HG02938 (cell line): ENCODE measurements around the gene DOC2B.
"Not testable (repeated sequence)": the region's sequence is repeated elsewhere in the genome, so short reads cannot be mapped to it uniquely, and the experiment has no call there.

ENCODE experiments used
- ATAC-seq: cut with Tn5 transposase; IDR thresholded peaks from one replicate; pipeline ENCODE4 v1.9.1; 2021; ENCODE audit warnings: mild to moderate bottlenecking, moderate library complexity; ENCODE audit not compliant: unreplicated experiment

Gene DOC2B

GRCh38 chr17:181245-182049 lies at the start of gene DOC2B:
DOC2B (minus strand) TSS chr17:181650; CDS start chr17:181479, 171 bp downstream.
- ATAC-seq = no peak

- ATAC-seq = no peak
Observed at GRCh38 chr17:230395-230770, 48.9 kb upstream of the DOC2B start.

DNA sequence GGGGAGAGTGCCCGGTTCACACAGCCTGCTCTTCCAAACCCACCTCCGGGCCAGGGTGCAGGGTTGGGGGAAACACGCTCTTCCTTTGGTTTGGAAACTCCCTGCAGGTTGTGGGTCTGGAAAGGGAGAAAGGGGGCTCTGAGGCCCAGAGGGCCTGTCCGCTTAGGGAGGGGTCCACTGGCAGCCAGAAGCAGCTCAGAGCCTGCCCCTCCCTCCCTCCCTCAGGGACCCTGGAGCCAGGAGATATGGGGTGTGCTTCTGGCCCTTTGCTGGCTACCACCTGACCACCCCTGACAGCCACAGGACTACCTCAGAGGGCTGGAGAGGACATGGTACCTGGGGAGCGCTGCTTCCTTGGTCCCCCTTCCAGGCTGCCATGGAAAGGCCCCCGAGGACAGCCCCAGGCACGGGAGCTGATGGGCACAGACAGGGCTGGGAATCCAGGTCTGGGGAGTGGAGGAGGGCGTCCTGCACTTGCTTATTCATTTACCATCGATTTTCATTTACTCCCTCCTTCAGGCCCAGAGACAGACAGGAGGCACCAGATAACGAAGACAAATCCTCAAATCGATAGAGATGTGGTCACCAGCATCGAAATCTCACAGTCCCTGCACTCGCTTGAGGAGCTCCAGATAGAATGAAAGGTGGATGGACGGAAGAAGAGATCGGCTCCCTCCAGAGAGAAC lies 48.4 kb upstream of the DOC2B start:
- ATAC-seq = no peak

GRCh38 chr17:228951-229708 lies 47.7 kb upstream of the DOC2B start:
- no peak for ATAC-seq

GRCh38 chr17:227946-228615 lies 46.6 kb upstream of the DOC2B start:
- ATAC-seq = no peak

DNA sequence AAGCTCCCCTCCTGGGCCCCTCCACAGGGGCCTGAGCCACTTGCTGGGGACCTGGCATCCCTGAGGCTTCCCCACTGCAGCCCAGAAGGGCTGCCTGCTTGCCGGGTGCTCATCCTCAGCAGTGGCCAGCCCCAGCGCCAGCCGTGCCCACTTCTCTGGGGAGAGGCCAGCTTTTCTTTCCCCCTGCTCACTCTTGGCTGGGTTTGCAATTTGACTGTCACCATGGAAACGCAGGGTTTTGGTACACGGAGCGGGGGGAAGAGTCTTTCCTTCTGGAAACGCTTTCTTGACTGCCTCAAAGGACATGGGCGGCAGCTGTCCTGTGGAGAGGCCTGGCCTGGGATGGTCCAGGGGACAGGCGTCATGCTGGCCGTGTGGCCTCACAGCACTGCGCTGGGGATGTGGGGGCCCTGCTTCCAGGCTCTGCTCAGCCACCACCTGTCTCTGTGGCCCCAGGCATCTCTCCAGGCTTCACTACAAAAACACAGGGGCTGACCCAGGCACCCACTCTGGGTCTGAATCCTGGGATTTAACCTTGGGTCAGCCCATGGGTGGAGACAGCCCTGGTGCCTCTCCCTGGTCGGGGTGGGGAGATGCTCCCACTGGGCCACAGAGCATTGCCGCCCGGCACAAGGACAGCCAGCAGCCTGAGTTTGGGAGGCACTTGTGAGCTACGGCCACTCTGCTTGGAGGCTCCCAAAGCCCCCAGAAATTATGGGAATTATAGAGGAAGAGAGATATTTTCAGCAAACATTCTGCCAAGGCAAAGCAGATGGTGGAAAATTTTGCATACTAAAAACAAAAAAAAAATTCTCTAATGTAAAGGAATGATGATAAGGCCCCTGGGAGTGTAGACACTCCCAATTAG lies 45.9 kb upstream of the DOC2B start:
- no peak for ATAC-seq

DNA sequence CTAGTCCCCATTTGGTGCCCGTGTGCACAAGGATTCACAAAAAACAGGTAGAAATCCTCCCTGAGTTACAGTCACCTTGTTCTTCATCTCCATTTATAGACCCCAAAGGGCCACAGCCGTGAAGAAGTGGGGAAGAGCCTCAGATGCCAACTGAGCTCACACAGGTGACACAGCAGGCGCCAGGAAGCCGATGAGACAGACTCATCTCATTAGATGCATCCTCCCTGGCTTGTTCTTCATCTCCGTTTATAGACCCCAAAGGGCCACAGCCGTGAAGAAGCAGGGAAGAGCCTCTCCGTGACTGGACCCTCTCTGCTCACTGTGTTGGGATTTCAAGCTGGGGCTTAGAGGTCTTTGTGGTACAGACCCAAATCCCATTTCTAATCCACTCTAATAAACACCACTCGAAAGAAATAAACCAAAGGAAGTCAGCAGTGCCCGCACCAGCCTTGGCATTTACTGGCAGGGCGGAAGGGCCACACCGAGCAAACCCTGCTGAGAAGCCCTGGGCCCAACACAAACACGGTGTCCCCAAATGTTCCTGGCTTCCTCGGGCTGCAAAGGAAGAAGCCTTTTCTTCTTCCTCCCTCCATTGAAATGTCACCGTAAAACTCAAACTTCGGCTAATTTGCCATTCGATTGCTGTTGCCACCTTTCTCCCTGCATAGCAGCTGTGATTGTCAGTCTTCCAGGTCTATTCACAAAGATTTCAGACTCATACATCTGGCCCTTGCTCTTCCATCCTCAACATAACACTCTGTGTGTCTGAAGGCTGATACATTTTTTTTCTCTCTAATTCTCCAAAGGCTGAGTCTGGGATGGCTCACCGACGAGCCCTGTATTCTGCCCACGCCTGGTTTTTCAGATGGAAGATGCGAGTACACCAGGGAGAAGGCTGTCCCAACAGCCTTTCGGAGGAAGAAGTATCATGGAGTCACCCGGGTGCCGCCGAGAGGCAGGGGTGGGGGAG lies 44.9 kb upstream of the DOC2B start:
- ATAC-seq = no peak

DNA sequence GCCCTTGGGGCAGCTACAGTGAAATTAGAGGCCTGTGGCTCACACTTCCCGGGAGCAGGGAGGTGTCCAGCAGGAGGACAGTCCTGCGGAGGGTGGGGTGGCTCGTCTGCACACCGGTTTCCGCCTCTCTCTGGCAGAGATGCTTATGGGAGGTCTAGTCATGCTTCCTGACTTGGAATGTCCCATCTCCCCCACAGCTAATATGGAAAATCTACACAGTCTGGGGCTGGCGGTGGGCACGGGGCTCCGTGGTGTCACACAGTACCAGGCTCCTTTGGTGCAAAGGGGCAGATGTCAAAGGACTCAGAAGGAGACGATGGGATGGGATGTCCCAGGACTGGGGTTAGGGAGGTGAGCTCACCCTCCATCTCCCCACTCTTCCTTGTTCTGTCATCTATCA lies 44.1 kb upstream of the DOC2B start:
- no peak for ATAC-seq

DNA sequence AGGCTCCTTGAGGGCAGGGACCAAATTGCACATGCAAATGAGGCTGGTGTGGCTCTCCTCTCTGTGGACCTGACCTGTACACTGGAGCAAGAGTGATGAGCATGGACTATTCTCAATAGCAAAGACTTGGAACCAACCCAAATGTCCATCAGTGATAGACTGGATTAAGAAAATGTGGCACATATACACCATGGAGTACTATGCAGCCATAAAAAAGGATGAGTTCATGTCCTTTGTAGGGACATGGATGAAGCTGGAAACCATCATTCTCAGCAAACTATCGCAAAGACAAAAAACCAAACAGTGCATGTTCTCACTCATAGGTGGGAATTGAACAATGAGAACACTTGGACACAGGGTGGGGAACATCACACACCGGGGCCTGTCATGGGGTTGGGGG lies 43.1 kb upstream of the DOC2B start:
- ATAC-seq = not testable (repeated sequence)

GRCh38 chr17:223723-224471 lies 42.4 kb upstream of the DOC2B start:
- no peak for ATAC-seq

DNA sequence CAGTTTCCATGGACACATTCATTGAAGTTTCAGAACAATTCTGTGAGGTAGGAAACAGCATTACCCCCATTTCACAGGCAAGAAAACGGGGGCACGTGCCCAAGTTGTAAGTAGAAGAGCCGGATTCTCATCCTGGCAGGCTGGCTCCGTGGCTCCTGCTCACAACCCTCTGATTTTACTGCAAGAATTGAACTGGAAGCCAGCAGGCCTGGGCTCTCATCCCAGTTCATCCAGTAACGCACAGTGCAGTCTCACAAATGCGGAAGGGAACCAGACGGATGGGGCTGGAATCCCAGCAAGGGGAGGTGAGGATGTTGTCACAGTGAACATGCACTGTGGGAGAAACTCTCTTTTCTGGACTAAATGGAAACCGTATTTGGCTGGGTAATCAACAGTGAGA lies 40.7 kb upstream of the DOC2B start:
- ATAC-seq = no peak

GRCh38 chr17:219696-220095 lies 38.2 kb upstream of the DOC2B start:
- no peak for ATAC-seq

DNA sequence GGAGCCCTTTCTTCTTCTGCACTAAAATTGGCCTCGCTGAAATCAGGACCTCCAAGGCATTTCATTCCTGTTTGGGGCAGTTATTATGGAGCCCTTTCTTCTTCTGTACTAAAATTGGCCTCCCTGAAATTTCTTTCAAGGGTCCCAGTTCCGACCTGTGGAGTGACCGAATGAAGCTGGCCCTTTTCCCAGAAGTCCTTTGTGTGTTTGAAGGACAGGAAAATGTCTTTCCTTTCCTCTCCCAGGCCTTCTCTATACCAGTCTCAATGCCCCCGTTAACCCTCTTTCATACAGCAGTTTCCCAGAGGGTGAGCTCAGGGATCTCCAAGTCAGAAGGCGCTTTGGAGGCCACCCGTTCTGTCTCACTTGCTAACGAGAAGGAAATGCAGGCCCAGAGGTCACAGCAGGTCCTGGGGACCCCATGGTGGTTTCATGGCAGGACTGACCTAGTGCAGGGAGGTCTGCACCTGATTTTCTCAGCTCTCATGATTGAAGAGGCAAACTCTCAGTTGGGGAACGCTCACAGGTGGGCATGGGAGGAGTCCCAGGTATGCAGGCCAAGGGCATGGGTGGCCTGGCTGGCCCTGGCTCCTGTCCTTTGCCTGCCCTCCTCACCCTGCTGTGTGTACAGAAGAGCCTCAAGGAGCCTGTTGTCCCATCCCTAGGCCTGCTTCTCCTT lies 37.1 kb upstream of the DOC2B start:
- no peak for ATAC-seq

GRCh38 chr17:216625-217024 lies 35.2 kb upstream of the DOC2B start:
- no peak for ATAC-seq

DNA sequence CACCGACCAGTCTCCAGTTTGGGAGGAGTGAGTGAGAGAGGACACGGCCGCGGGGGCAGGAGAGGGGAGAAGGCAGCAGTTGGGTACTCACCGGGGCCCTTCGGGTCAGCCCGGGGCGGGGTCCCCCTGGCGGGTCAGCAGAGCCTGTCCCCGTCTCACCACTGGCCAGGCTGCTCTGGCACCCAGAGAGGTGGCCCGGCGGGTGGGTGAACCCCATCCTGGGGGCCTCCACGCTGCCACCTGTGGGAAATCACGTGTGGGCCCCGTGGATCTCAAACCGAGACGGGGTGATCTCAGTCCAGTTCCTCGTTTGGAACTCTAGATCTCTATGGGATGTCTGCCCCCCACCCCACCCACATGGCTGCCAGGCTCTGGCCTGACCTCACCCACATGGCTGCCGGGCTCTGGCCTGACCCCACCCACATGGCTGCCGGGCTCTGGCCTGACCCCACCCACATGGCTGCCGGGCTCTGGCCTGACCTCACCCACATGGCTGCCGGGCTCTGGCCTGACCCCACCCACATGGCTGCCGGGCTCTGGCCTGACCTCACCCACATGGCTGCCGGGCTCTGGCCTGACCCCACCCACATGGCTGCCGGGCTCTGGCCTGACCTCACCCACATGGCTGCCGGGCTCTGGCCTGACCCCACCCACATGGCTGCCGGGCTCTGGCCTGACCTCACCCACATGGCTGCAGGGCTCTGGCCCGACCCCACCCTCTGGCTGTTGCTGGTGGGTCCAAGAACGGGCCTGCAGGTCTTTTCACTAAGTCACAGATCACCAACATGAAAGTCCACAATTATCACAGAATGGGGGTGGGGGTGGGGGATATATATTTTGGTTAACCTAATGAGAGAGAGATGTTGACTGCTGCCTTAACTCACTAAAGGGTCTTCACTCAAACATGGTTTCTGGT lies 34.4 kb upstream of the DOC2B start:
- not testable (repeated sequence) for ATAC-seq

- no peak for ATAC-seq
Observed at GRCh38 chr17:214881-215331, 33.5 kb upstream of the DOC2B start.
